Peyer's patch (tissue), 4 donors: ENCODE data around the gene UBE3B. TPM values are rescaled to one million over a fixed set of nuclear protein-coding genes. Genes with fewer than 3 reads are reported as not detected.

Source experiments
- DNase-seq, 3 donors: peaks; one replicate each; pipeline ENCODE4 v3.0.0-alpha.2; 2017 to 2019
- H3K27ac ChIP-seq, 4 donors: fragments of 200-600 bp; sonication (generic); one replicate each; pipeline ENCODE4 v1.5.1; 2016 to 2019
- H3K27me3 ChIP-seq, 2 donors: fragments of 200-600 bp; sonication (generic); one replicate each; pipeline ENCODE4 v1.5.1; 2019
- H3K36me3 ChIP-seq, 3 donors: fragments of 200-600 bp; sonication (generic); one replicate each; pipeline ENCODE4 v1.5.1; 2016 to 2019
- H3K4me1 ChIP-seq, 4 donors: fragments of 200-600 bp; sonication (generic); one replicate each; pipeline ENCODE4 v1.5.1; 2016 to 2019
- H3K4me3 ChIP-seq, 4 donors: fragments of 200-600 bp; sonication (generic); 1 replicate in 3 of 4; 2 replicates in 1 of 4; pipeline ENCODE4 v1.5.1; 2016 to 2019; ENCODE audit warnings: mild to moderate bottlenecking in 1 of 4
- H3K9me3 ChIP-seq, 4 donors: fragments of 200-600 bp; sonication (generic); one replicate each; pipeline ENCODE4 v1.5.1; 2016 to 2019; ENCODE audit warnings: mild to moderate bottlenecking in 1 of 4
- CTCF ChIP-seq, 6 experiments: fragments of 450-650 bp in 4 of 6; fragments of 200-600 bp in 2 of 6; sonication (generic) in 1 of 6; IDR thresholded peaks; one replicate each; pipeline ENCODE4 v1.5.1; 2017 to 2019; ENCODE audit warnings: antibody characterized with exemption in 6 of 6, mild to moderate bottlenecking in 3 of 6, moderate library complexity in 1 of 6
- POLR2A ChIP-seq, 2 donors: fragments of 450-650 bp; IDR thresholded peaks; one replicate each; pipeline ENCODE4 v1.5.1; 2017; ENCODE audit warnings: antibody characterized with exemption in 2 of 2, mild to moderate bottlenecking in 2 of 2, moderate library complexity in 2 of 2
- total RNA-seq, 4 donors: library from RNA; depleted of rRNA; stranded (reverse); fragments of >200 nt; gene quantifications; one replicate each; pipeline ENCODE4 v1.1.0, GENCODE V29; 2016

Gene UBE3B
- total RNA-seq, 4 donors from 2014 or later, result 43.8 to 77.0 (median 57.3) TPM

GRCh38 chr12:109560867-109561710 is 83.7 kb downstream of the UBE3B start:
- no peak overlapping the region for H3K27ac ChIP-seq
- no peak overlapping the region for H3K4me3 ChIP-seq
- no peaks in the 10 kb centered on the region for H3K27me3 ChIP-seq
- peaks cover 0 to 54% (median 0%) of the 10 kb centered on the region in 3 donors for H3K36me3 ChIP-seq
- peaks cover 0 to 7% (median 0%) of the 10 kb centered on the region in 4 donors for H3K9me3 ChIP-seq
- TF ChIP-seq CTCF (IDR thresholded peaks at IDR 0.05) (no peak), POLR2A (IDR thresholded peaks at IDR 0.05) (no peak)
- DNase-seq, result no peak
- H3K4me1 ChIP-seq, result peaks cover 0 to 11% (median 2%) of the 10 kb centered on the region in 4 donors

- no peak for DNase-seq
- Histone ChIP-seq H3K4me3 (no peak overlapping the region), H3K36me3 (peaks cover 0 to 59% (median 0%) of the 10 kb centered on the region in 3 donors), H3K27ac (no peak overlapping the region), H3K27me3 (no peaks in the 10 kb centered on the region), H3K4me1 (peaks cover 0 to 11% (median 2%) of the 10 kb centered on the region in 4 donors), H3K9me3 (peaks cover 0 to 7% (median 0%) of the 10 kb centered on the region in 4 donors)
- TF ChIP-seq POLR2A (IDR thresholded peaks at IDR 0.05), result no peak
- TF ChIP-seq CTCF (IDR thresholded peaks at IDR 0.05), result no peak
Observed at GRCh38 chr12:109561711-109562030, 84.2 kb downstream of the UBE3B start.

DNA sequence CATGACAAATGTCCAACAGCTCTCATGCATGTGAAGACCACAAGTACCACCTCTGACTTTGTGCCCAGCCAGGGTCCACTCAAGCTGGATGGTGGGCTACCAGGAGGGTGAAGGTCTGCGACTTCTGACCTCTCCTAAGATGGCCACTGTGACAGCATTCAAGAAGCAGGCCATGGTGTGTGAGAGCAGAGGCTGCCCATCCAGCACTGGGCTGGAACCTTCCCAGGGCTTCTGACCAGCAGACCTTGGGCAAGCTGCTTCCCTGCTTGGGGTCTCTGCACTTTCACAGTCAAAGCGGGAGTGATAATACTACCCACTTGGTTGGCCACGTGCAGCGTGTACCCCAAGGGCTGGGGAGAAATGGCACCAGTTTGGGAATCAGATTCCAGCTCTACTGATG is 85.4 kb downstream of the UBE3B start:
- Histone ChIP-seq H3K36me3 (peaks cover 0 to 63% (median 0%) of the 10 kb centered on the region in 3 donors), H3K9me3 (peaks cover 0 to 7% (median 0%) of the 10 kb centered on the region in 4 donors), H3K4me1 (peaks cover 0 to 10% (median 2%) of the 10 kb centered on the region in 4 donors), H3K4me3 (no peak overlapping the region), H3K27me3 (no peaks in the 10 kb centered on the region), H3K27ac (no peak overlapping the region)
- TF ChIP-seq POLR2A (IDR thresholded peaks at IDR 0.05) (no peak), CTCF (IDR thresholded peaks at IDR 0.05) (no peak)
- DNase-seq, result no peak

GRCh38 chr12:109563291-109564284 is 86.2 kb downstream of the UBE3B start:
- Histone ChIP-seq H3K27me3 (no peaks in the 10 kb centered on the region), H3K4me3 (no peak overlapping the region), H3K36me3 (peaks cover 0 to 70% (median 0%) of the 10 kb centered on the region in 3 donors), H3K27ac (no peak overlapping the region), H3K4me1 (peaks cover 0 to 2% (median 0%) of the 10 kb centered on the region in 4 donors), H3K9me3 (peaks cover 0 to 7% (median 0%) of the 10 kb centered on the region in 4 donors)
- no peak for TF ChIP-seq CTCF (IDR thresholded peaks at IDR 0.05)
- no peak for TF ChIP-seq POLR2A (IDR thresholded peaks at IDR 0.05)
- no peak for DNase-seq

DNA sequence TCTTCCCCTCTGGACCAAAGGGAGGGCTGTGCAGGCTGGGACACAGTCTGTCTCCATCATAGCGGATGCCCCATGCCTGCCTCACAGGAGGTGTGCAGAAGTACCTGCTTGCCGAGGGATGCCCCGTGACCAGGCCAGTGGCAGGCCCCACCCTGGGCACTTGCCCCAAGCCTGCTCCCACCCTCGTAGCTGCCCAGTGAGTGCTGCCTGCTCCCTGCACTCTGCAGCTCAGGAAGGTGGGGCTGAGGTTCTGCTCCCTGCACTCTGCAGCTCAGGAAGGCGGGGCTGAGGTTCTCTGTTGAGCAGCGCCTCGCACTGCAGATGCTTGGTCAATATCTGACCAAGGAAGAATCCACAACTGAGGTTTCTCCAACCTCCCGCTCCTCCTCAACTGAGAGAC is 89.0 kb downstream of the UBE3B start:
- H3K36me3 ChIP-seq, result peaks cover 0 to 84% (median 0%) of the 10 kb centered on the region in 3 donors
- TF ChIP-seq CTCF (IDR thresholded peaks at IDR 0.05) (no peak), POLR2A (IDR thresholded peaks at IDR 0.05) (no peak)
- no peak overlapping the region for H3K4me3 ChIP-seq
- peaks cover 0 to 7% (median 0%) of the 10 kb centered on the region in 4 donors for H3K9me3 ChIP-seq
- DNase-seq, result no peak
- H3K4me1 ChIP-seq, result no peaks in the 10 kb centered on the region
- H3K27ac ChIP-seq, result no peak overlapping the region
- no peaks in the 10 kb centered on the region for H3K27me3 ChIP-seq
